ENCODE data around the gene IQSEC2. TPM values are rescaled to one million over a fixed set of nuclear protein-coding genes. Genes with fewer than 3 reads are reported as not detected.

IQSEC2 gene
- total and polyA plus RNA-seq, 2 of the 4 experiments (the other 2 are of a cell fraction), result 2.5 to 11.4 TPM

DNA sequence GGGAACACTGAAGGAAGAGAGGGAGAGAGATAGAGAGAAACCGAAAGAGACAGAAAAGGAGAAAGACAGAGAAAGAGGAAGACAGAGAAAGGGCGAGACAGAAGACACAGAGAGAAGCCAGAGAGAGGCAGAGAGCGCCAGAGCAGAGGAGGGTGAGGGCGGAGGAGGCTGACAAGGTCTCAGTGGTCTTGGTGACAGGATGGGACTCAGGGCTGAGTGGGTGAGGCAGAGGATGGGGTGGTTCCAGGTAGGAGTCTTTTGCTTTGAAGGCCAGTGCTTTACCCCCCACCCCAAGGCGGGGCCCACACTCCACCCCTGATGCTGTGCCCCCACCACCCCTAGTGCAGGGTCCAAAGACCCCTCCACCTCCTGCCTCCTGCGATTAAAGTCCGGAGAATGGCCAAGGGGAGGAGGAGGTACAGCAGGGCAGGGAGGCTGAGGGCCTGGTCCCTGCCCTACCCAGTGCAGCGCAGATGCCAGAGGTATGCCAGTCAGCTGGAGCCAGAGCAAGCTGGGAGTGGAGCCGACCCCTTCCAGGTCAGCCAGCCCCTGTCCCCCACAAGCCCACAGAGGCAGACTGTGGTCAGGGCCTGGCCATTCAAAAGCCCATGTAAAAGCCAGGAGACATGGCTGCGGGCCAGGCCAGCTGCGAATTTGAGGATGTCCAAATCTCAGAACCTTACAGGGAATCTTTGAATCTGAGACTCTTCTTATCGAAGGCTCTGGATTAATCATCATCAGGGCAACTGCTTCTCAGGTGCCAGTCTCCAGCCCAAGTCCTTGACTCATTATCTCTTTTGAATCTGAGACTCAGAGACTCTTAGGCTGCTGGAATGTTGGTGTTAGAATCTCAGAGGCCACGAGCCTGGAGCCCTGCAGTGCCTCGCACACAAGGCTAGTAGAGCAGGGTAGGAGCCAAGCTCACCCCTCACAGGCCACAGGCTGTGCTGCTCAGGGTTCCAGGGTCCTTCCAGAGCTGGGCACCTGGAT, 758 bp downstream of the IQSEC2 start (continued):
- TF ChIP-seq, protein P1, sequence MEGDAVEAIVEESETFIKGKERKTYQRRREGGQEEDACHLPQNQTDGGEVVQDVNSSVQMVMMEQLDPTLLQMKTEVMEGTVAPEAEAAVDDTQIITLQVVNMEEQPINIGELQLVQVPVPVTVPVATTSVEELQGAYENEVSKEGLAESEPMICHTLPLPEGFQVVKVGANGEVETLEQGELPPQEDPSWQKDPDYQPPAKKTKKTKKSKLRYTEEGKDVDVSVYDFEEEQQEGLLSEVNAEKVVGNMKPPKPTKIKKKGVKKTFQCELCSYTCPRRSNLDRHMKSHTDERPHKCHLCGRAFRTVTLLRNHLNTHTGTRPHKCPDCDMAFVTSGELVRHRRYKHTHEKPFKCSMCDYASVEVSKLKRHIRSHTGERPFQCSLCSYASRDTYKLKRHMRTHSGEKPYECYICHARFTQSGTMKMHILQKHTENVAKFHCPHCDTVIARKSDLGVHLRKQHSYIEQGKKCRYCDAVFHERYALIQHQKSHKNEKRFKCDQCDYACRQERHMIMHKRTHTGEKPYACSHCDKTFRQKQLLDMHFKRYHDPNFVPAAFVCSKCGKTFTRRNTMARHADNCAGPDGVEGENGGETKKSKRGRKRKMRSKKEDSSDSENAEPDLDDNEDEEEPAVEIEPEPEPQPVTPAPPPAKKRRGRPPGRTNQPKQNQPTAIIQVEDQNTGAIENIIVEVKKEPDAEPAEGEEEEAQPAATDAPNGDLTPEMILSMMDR (conservative IDR thresholded peaks at IDR 0.05; ENCODE audit: low read depth, low read length), result no peak
- no peak for TF ChIP-seq MXI1 (IDR thresholded peaks at IDR 0.05; ENCODE audit: borderline replicate concordance, low read depth, low read length)
- TF ChIP-seq CEBPB (IDR thresholded peaks at IDR 0.05; ENCODE audit: low read depth, low read length), result no peak
- no peak for TF ChIP-seq MAFK (IDR thresholded peaks at IDR 0.05; ENCODE audit: low read depth, low read length)
- TF ChIP-seq MAZ (IDR thresholded peaks at IDR 0.05; ENCODE audit: borderline replicate concordance, low read depth, low read length), result no peak
